ENCODE results near the gene ITFG2. TPM values are rescaled to one million over a fixed set of nuclear protein-coding genes. Genes with fewer than 3 reads are reported as not detected.

ITFG2 gene
- total RNA-seq, 1 donor from 2014 or later, result 12.4 TPM

GRCh38 chr12:2826721-2827515, 14.4 kb downstream of the ITFG2 start:
- no peak for DNase-seq
- intact Hi-C loops (cut with micrococcal nuclease), result no loop called here

DNA sequence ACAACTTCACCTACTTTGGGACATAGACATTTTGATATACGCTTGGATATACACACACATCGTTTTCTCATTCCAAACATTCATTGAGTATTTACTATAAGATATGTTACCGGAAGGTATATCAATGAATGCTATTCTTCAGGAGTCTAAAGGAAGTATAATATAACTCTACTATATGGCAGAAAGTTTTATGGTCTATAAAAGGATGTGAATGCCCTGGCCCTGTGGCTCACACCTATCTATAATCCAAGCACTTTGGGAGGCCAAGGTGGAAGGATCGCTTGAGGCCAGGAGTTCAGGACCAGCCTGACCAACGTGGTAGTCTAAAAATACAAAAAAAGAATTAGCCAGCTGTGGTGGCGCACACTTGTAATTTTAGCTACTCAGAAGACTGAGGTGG, 16.8 kb downstream of the ITFG2 start:
- no peak for DNase-seq
- no peaks in the 10 kb centered on the region for H3K27me3 ChIP-seq (ENCODE audit: low read depth)
- peaks cover 69% of the 10 kb centered on the region for H3K36me3 ChIP-seq
- H3K4me3 ChIP-seq, result no peak overlapping the region
- no peaks in the 10 kb centered on the region for H3K9me3 ChIP-seq (replicated peaks)
- TF ChIP-seq CTCF (IDR thresholded peaks at IDR 0.05; ENCODE audit: borderline replicate concordance), result no peak
- no peak overlapping the region for H3K27ac ChIP-seq (replicated peaks)
- H3K4me1 ChIP-seq, result peaks cover 5% of the 10 kb centered on the region
- intact Hi-C loops (cut with micrococcal nuclease), result no loop called here

More at GRCh38 chr12:2826721-2827515, 14.4 kb downstream of the ITFG2 start:
- H3K4me1 ChIP-seq, result no peaks in the 10 kb centered on the region
- H3K4me3 ChIP-seq, result no peak overlapping the region
- no peaks in the 10 kb centered on the region for H3K9me3 ChIP-seq (replicated peaks)
- H3K36me3 ChIP-seq, result peaks cover 88% of the 10 kb centered on the region
- no peak for TF ChIP-seq CTCF (IDR thresholded peaks at IDR 0.05; ENCODE audit: borderline replicate concordance)
- no peak overlapping the region for H3K27ac ChIP-seq (replicated peaks)
- H3K27me3 ChIP-seq (ENCODE audit: low read depth), result no peaks in the 10 kb centered on the region

DNA sequence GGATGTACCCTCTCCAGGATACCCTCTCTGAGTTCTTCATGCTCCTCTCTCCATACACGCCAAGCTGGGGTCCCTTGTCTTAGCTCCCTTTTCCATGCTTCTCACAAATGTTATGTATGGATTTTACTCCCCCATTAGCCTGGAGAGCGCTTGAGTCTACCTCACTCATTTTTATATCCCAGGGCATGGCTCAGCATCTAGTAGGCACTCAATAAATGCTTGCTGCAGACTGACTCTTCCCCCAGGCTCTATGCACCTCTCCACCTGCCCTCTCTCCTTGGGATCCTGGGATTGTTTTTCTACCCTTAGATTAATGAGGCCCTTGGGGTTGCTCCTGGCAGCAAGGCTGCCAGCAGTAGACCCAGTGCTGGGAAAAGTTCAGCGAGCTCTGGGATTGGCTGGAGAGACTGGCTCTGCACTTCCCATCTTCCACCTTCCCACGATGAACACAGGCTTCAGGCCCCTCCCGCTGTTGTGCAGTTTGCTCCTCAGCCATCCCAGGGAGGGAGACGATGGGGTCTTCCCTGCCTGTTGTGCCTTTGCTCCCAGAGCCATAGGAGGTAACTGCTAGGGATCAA, 20.2 kb downstream of the ITFG2 start:
- peak overlapping the region; percentile 56 for H3K4me3 ChIP-seq
- no peak for DNase-seq
- intact Hi-C loops (cut with micrococcal nuclease), result no loop called here
- H3K27ac ChIP-seq (replicated peaks), result peak overlapping the region; percentile 55
- peaks cover 36% of the 10 kb centered on the region for H3K36me3 ChIP-seq
- peaks cover 22% of the 10 kb centered on the region for H3K4me1 ChIP-seq
- no peak for TF ChIP-seq CTCF (IDR thresholded peaks at IDR 0.05; ENCODE audit: borderline replicate concordance)
- H3K9me3 ChIP-seq (replicated peaks), result no peaks in the 10 kb centered on the region
- H3K27me3 ChIP-seq (ENCODE audit: low read depth), result peaks cover 11% of the 10 kb centered on the region

- Histone ChIP-seq H3K27me3 (ENCODE audit: low read depth) (peaks cover 11% of the 10 kb centered on the region), H3K4me1 (peaks cover 22% of the 10 kb centered on the region), H3K36me3 (peaks cover 29% of the 10 kb centered on the region), H3K4me3 (peak overlapping the region; percentile 56), H3K27ac (replicated peaks) (peak overlapping the region; percentile 55), H3K9me3 (replicated peaks) (no peaks in the 10 kb centered on the region)
- no peak for TF ChIP-seq CTCF (IDR thresholded peaks at IDR 0.05; ENCODE audit: borderline replicate concordance)
- intact Hi-C loops (cut with micrococcal nuclease), result no loop called here
- no peak for DNase-seq
These were observed 20.9 kb downstream of the ITFG2 start for GRCh38 chr12:2833327-2833726.

- peaks cover 28% of the 10 kb centered on the region for H3K36me3 ChIP-seq
These were observed 21.3 kb downstream of the ITFG2 start for GRCh38 chr12:2833810-2834209.

More at GRCh38 chr12:2833810-2834209, 21.3 kb downstream of the ITFG2 start:
- Histone ChIP-seq H3K27me3 (ENCODE audit: low read depth) (peaks cover 11% of the 10 kb centered on the region), H3K27ac (replicated peaks) (peak overlapping the region; percentile 55), H3K9me3 (replicated peaks) (no peaks in the 10 kb centered on the region), H3K4me1 (peaks cover 22% of the 10 kb centered on the region), H3K4me3 (peak overlapping the region; percentile 56)
- no peak for TF ChIP-seq CTCF (IDR thresholded peaks at IDR 0.05; ENCODE audit: borderline replicate concordance)
- no peak for DNase-seq
- intact Hi-C loops (cut with micrococcal nuclease), result no loop called here
